GM12872 (cell line): ENCODE results near the gene BBLN.

Experiments used
- CTCF ChIP-seq: IDR thresholded peaks from 3 replicates; pipeline ENCODE4 v1.5.1; 2011; ENCODE audit warnings: low read depth, mild to moderate bottlenecking, low read length, moderate library complexity; ENCODE audit not compliant: insufficient read depth

BBLN gene

GRCh38 chr9:128159784-128160602, at the start of gene BBLN:
Gene BBLN, plus strand, starts transcription at chr9:128160265. Its CDS starts 143 bp downstream, at chr9:128160408.
- TF ChIP-seq CTCF, result no peak

GRCh38 chr9:128113526-128114325, 46.3 kb upstream of the BBLN start:
- no peak for TF ChIP-seq CTCF

GRCh38 chr9:128114326-128115186, 45.5 kb upstream of the BBLN start:
- no peak for TF ChIP-seq CTCF

- no peak for TF ChIP-seq CTCF
Measured at GRCh38 chr9:128115187-128116103, 44.6 kb upstream of the BBLN start.

- TF ChIP-seq CTCF, result no peak
Measured at GRCh38 chr9:128116104-128117083, 43.7 kb upstream of the BBLN start.
